Measurements from ENCODE around the gene KRT36. TPM values are rescaled to one million over a fixed set of nuclear protein-coding genes. Genes with fewer than 3 reads are reported as not detected.

Gene KRT36
- total and polyA plus RNA-seq, 2 donors (not counting 1 experiment from before 2014, with no cell fraction given) = not detected

DNA sequence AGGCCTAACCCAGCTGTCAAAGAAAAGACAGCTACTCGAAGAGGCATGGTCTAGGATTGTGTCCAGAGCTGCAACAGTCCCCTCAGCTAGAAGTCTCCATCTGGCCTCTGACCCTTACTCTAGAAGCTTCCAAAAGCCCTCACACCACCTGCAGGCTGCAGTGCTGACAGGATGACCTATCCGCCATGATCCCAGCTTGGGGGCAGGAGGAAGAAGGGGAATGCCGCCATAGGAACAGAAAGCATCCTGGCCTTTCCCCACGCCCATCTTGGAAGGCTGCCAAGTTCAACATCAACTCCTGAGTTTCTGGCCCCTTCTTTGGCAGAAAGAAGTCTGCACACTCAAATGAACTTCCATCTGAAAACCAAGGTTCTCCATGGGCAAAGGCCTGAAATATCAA, 3.1 kb upstream of the KRT36 start:
- ATAC-seq (ENCODE audit: low read depth) (no peak), DNase-seq (no peak)
- Histone ChIP-seq H3K4me3 (ENCODE audit: control extremely low read depth in 1 of 5, extremely low read depth in 1 of 5, insufficient read depth in 1 of 5, low read depth in 2 of 5, low read length in 4 of 5) (no peak overlapping the region), H4K20me1 (ENCODE audit: control insufficient read depth, insufficient read depth, low read length, poor library complexity, severe bottlenecking) (no peaks in the 10 kb centered on the region), H2AFZ (ENCODE audit: insufficient read depth, low read depth, low read length, poor library complexity, severe bottlenecking) (no peak overlapping the region), H3K27me3 (replicated peaks in 1 of 4; ENCODE audit: control extremely low read depth in 1 of 4, control insufficient read depth in 3 of 4, insufficient read depth in 4 of 4, low read length in 3 of 4) (no peaks in the 10 kb centered on the region), H3K4me2 (replicated peaks; ENCODE audit: low read depth, low read length, poor library complexity, severe bottlenecking) (no peak overlapping the region), H3K79me2 (ENCODE audit: control insufficient read depth, insufficient read depth, low read length) (no peaks in the 10 kb centered on the region), H3K4me1 (ENCODE audit: control insufficient read depth in 2 of 2, insufficient read depth in 2 of 2, low read length in 2 of 2) (peaks cover 0 to 11% of the 10 kb centered on the region in 2 donors), H3K36me3 (replicated peaks in 1 of 2; ENCODE audit: control extremely low read depth in 1 of 2, control insufficient read depth in 1 of 2, extremely low read depth in 1 of 2, insufficient read depth in 2 of 2, low read length in 1 of 2) (no peaks in the 10 kb centered on the region), H3K9me3 (ENCODE audit: control extremely low read depth in 1 of 3, control insufficient read depth in 2 of 3, insufficient read depth in 1 of 3, low read length in 2 of 3) (peaks cover 0 to 12% (median 0%) of the 10 kb centered on the region in 3 donors), H3K9ac (ENCODE audit: low read length) (no peak overlapping the region), H3K27ac (ENCODE audit: low read length in 2 of 2) (no peak overlapping the region)
- intact Hi-C loops (cut with micrococcal nuclease) = no loop called here
- CTCF ChIA-PET = no interaction called here
- Mint-ChIP-seq H3K27me3 (peaks cover 28% of the 10 kb centered on the region), H3K27ac (no peak overlapping the region), H3K4me3 (no peak overlapping the region), H3K4me1 (peaks cover 4% of the 10 kb centered on the region), H3K9me3 (ENCODE audit: insufficient read depth) (no peaks in the 10 kb centered on the region)
- POLR2A ChIA-PET = no interaction called here
- WGBS (ENCODE audit: insufficient coverage) = 63% methylated on average over 4 of the region's 4 CpGs
- TF ChIP-seq, protein P1, sequence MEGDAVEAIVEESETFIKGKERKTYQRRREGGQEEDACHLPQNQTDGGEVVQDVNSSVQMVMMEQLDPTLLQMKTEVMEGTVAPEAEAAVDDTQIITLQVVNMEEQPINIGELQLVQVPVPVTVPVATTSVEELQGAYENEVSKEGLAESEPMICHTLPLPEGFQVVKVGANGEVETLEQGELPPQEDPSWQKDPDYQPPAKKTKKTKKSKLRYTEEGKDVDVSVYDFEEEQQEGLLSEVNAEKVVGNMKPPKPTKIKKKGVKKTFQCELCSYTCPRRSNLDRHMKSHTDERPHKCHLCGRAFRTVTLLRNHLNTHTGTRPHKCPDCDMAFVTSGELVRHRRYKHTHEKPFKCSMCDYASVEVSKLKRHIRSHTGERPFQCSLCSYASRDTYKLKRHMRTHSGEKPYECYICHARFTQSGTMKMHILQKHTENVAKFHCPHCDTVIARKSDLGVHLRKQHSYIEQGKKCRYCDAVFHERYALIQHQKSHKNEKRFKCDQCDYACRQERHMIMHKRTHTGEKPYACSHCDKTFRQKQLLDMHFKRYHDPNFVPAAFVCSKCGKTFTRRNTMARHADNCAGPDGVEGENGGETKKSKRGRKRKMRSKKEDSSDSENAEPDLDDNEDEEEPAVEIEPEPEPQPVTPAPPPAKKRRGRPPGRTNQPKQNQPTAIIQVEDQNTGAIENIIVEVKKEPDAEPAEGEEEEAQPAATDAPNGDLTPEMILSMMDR (IDR thresholded peaks at IDR 0.05) = no peak
- no peak for TF ChIP-seq EZH2 (IDR thresholded peaks at IDR 0.05; ENCODE audit: borderline replicate concordance, insufficient read depth, low read depth, low read length, poor library complexity, severe bottlenecking)

DNA sequence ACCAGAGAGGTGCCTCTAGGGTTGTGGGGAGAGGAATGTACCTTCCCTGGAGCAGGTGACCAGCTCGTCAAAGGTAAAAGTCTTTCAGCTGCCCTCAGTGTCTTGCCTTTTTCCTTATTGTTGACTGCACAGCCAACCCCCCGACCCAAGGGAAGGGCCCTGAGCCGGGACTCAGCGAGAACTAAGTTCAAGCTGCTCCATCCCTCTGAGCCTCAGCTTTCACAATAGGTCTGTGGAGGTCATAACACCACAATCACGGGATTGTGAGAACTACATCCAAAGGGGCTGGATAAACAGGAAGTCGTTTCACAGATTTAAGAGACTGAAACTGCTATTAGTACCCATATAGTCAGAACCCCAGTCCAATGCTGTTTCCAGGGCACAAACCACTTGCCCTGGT, 2.6 kb upstream of the KRT36 start:
- intact Hi-C loops (cut with micrococcal nuclease) = no loop called here
- Histone ChIP-seq H3K9me3 (ENCODE audit: control extremely low read depth in 1 of 3, control insufficient read depth in 2 of 3, insufficient read depth in 1 of 3, low read length in 2 of 3) (peaks cover 0 to 8% (median 0%) of the 10 kb centered on the region in 3 donors), H3K27ac (ENCODE audit: low read length in 2 of 2) (no peak overlapping the region), H3K79me2 (ENCODE audit: control insufficient read depth, insufficient read depth, low read length) (no peaks in the 10 kb centered on the region), H3K4me2 (replicated peaks; ENCODE audit: low read depth, low read length, poor library complexity, severe bottlenecking) (no peak overlapping the region), H4K20me1 (ENCODE audit: control insufficient read depth, insufficient read depth, low read length, poor library complexity, severe bottlenecking) (no peaks in the 10 kb centered on the region), H3K36me3 (replicated peaks in 1 of 2; ENCODE audit: control extremely low read depth in 1 of 2, control insufficient read depth in 1 of 2, extremely low read depth in 1 of 2, insufficient read depth in 2 of 2, low read length in 1 of 2) (no peaks in the 10 kb centered on the region), H2AFZ (ENCODE audit: insufficient read depth, low read depth, low read length, poor library complexity, severe bottlenecking) (no peak overlapping the region), H3K9ac (ENCODE audit: low read length) (no peak overlapping the region), H3K4me1 (ENCODE audit: control insufficient read depth in 2 of 2, insufficient read depth in 2 of 2, low read length in 2 of 2) (peaks cover 0 to 8% of the 10 kb centered on the region in 2 donors), H3K27me3 (replicated peaks in 1 of 4; ENCODE audit: control extremely low read depth in 1 of 4, control insufficient read depth in 3 of 4, insufficient read depth in 4 of 4, low read length in 3 of 4) (peaks cover 0 to 1% (median 0%) of the 10 kb centered on the region in 4 experiments), H3K4me3 (ENCODE audit: control extremely low read depth in 1 of 5, extremely low read depth in 1 of 5, insufficient read depth in 1 of 5, low read depth in 2 of 5, low read length in 4 of 5) (no peak overlapping the region)
- DNase-seq = no peak
- Mint-ChIP-seq H3K27ac (no peak overlapping the region), H3K4me3 (no peak overlapping the region), H3K27me3 (peaks cover 30% of the 10 kb centered on the region), H3K9me3 (ENCODE audit: insufficient read depth) (no peaks in the 10 kb centered on the region), H3K4me1 (peaks cover 4% of the 10 kb centered on the region)
- WGBS (ENCODE audit: insufficient coverage) = no CpG with 5 or more reads among the region's 6 CpGs
- ATAC-seq (ENCODE audit: low read depth) = no peak
- TF ChIP-seq, protein P1 (IDR thresholded peaks at IDR 0.05) = no peak
- no peak for TF ChIP-seq EZH2 (IDR thresholded peaks at IDR 0.05; ENCODE audit: borderline replicate concordance, insufficient read depth, low read depth, low read length, poor library complexity, severe bottlenecking)
- POLR2A ChIA-PET = no interaction called here
- CTCF ChIA-PET = no interaction called here
